GM12878 (cell line): ENCODE results near the gene IL36A. TPM values are rescaled to one million over a fixed set of nuclear protein-coding genes. Genes with fewer than 3 reads are reported as not detected.

ENCODE experiments used
- ATAC-seq: fragments of 200-7000 bp; cut with Tn5 transposase; 3 replicates; pipeline ENCODE4 v1.9.1; 2020; ENCODE audit warnings: mild to moderate bottlenecking, moderate library complexity
- BruUV-seq: library from RNA; stranded (reverse); fragments of 400-500 nt; replicated peaks from 2 replicates; lab custom pipeline; 2021; lab: Mats Ljungman, UMichigan
- CTCF ChIA-PET: fragments of 300-600 bp; sonication (Branson Sonifier 250); formaldehyde crosslinking; extraction: SDS; loops from one replicate; lab custom pipeline; 2021; ENCODE audit warnings: inconsistent platforms; lab: Yijun Ruan, JAX
- POLR2A ChIA-PET: fragments of 350-600 bp; formaldehyde crosslinking; extraction: SDS; loops from one replicate; lab custom pipeline; 2021; ENCODE audit warnings: inconsistent platforms; lab: Charles Lee
- RAD21 ChIA-PET: fragments of 300-600 bp; sonication (Branson Sonifier 250); formaldehyde crosslinking; loops from one replicate; lab custom pipeline; 2023; ENCODE audit warnings: antibody characterized with exemption; ENCODE audit not compliant: unreplicated experiment; lab: Charles Lee
- SMC1A ChIA-PET: fragments of 300-600 bp; sonication (Branson Sonifier 250); formaldehyde crosslinking; loops from one replicate; lab custom pipeline; 2023; ENCODE audit not compliant: unreplicated experiment, uncharacterized antibody; lab: Charles Lee
- DNase-seq: peaks from one replicate; pipeline ENCODE4 v3.0.0-alpha.2; 2011; ENCODE audit warnings: low read depth, low spot score
- FAIRE-seq: peaks from 3 replicates; lab custom pipeline; 2011; peaks lifted over from hg19 to GRCh38; lab: Jason Lieb, UNC
- H2AFZ ChIP-seq: 2 replicates; pipeline ENCODE4 v1.6.0; 2011; ENCODE audit warnings: low read depth, low read length, control low read depth; ENCODE audit not compliant: control insufficient read depth
- H3K27ac ChIP-seq: 2 replicates; pipeline ENCODE4 v1.5.1; 2011; ENCODE audit warnings: control low read depth; ENCODE audit not compliant: control insufficient read depth, insufficient read depth
- H3K27me3 ChIP-seq, 2 experiments: replicated peaks in 1 of 2; 2 replicates each; pipeline versions ENCODE4 v1.6.0 to v1.6.1; 2011; ENCODE audit warnings: low read length in 1 of 2; ENCODE audit not compliant: control insufficient read depth in 2 of 2, insufficient read depth in 2 of 2
- H3K36me3 ChIP-seq, 2 experiments: 2 replicates each; pipeline ENCODE4 v1.5.1; 2011; ENCODE audit warnings: low read length in 1 of 2; ENCODE audit not compliant: control insufficient read depth in 2 of 2, insufficient read depth in 2 of 2
- H3K4me1 ChIP-seq: 2 replicates; pipeline ENCODE4 v1.6.1; 2011; ENCODE audit warnings: mild to moderate bottlenecking, low read length, moderate library complexity, mixed read lengths; ENCODE audit not compliant: control insufficient read depth, insufficient read depth
- H3K4me2 ChIP-seq: 2 replicates; pipeline ENCODE4 v1.6.0; 2011; ENCODE audit warnings: control low read depth; ENCODE audit not compliant: control insufficient read depth, insufficient read depth
- H3K4me3 ChIP-seq: fragments of 200-600 bp; sonication (generic); 2 replicates; pipeline ENCODE4 v1.5.1; 2016
- H3K79me2 ChIP-seq: 2 replicates; pipeline ENCODE4 v1.6.0; 2011; ENCODE audit warnings: low read length; ENCODE audit not compliant: control insufficient read depth, insufficient read depth
- H3K9ac ChIP-seq: 2 replicates; pipeline ENCODE4 v1.8.0; 2011; ENCODE audit warnings: low read length, control low read depth, mixed read lengths; ENCODE audit not compliant: control insufficient read depth, insufficient read depth
- H3K9me3 ChIP-seq: replicated peaks from 3 replicates; pipeline ENCODE4 v1.5.1; 2011; ENCODE audit warnings: mild to moderate bottlenecking, low read length; ENCODE audit not compliant: control insufficient read depth, insufficient read depth
- H4K20me1 ChIP-seq: 2 replicates; pipeline ENCODE4 v1.6.0; 2011; ENCODE audit not compliant: control insufficient read depth, insufficient read depth
- ATF3 ChIP-seq: IDR thresholded peaks from 2 replicates; pipeline ENCODE4 v1.6.1; 2011; ENCODE audit warnings: low read depth, mild to moderate bottlenecking, low read length, moderate library complexity, borderline replicate concordance; ENCODE audit errors: extremely low read depth
- CHD4 ChIP-seq: fragments of 200-600 bp; sonication (generic); IDR thresholded peaks from 2 replicates; pipeline ENCODE4 v1.6.1; 2016; ENCODE audit warnings: mild to moderate bottlenecking
- DPF2 ChIP-seq: fragments of 450-650 bp; IDR thresholded peaks from 2 replicates; pipeline ENCODE4 v1.6.1; 2017; ENCODE audit warnings: mild to moderate bottlenecking
- IRF3 ChIP-seq: fragments of 450-650 bp; IDR thresholded peaks from 2 replicates; pipeline ENCODE4 v1.6.1; 2014; ENCODE audit warnings: mild to moderate bottlenecking
- KDM1A ChIP-seq: fragments of 200-600 bp; sonication (generic); IDR thresholded peaks from 2 replicates; pipeline ENCODE4 v1.6.1; 2016; ENCODE audit warnings: borderline replicate concordance
- NFIC ChIP-seq: IDR thresholded peaks from 2 replicates; pipeline ENCODE4 v1.6.1; 2012; ENCODE audit warnings: low read depth, mild to moderate bottlenecking, inconsistent platforms, low read length, moderate library complexity
- POU2F2 ChIP-seq: IDR thresholded peaks from 3 replicates; pipeline ENCODE4 v1.6.1; 2011; ENCODE audit warnings: low read depth, mild to moderate bottlenecking, low read length, borderline replicate concordance
- SIN3A ChIP-seq: IDR thresholded peaks from 2 replicates; pipeline ENCODE4 v1.6.1; 2012; ENCODE audit warnings: low read depth, low read length, improper control_type of control experiment
- SIX5 ChIP-seq: IDR thresholded peaks from 2 replicates; pipeline ENCODE4 v1.6.1; 2011; ENCODE audit warnings: mild to moderate bottlenecking, low read depth, low read length, moderate library complexity; ENCODE audit not compliant: severe bottlenecking
- SKIL ChIP-seq: fragments of 450-650 bp; IDR thresholded peaks from 2 replicates; pipeline ENCODE4 v1.6.1; 2017; ENCODE audit warnings: mild to moderate bottlenecking, low read depth, inconsistent platforms; ENCODE audit not compliant: poor library complexity, severe bottlenecking
- SMAD5 ChIP-seq: IDR thresholded peaks from 2 replicates; pipeline ENCODE4 v1.6.1; 2016; ENCODE audit warnings: antibody characterized with exemption, low read depth
- TCF7 ChIP-seq: IDR thresholded peaks from 2 replicates; pipeline ENCODE4 v1.6.1; 2014; ENCODE audit warnings: antibody characterized with exemption, borderline replicate concordance
- WGBS: methylation state at CpG from one replicate; pipeline ENCODE4 v1.1.6; 2016; ENCODE audit warnings: low lambda C conversion rate; ENCODE audit not compliant: insufficient replicate concordance, insufficient coverage; ENCODE audit errors: missing lambda C conversion rate; 5-methylcytosine and 5-hydroxymethylcytosine counted together
- in situ Hi-C: fragments of 300-500 bp; cut with MboI; formaldehyde crosslinking; loops from 9 replicates; pipeline ENCODE4 v1.14.3; 2018; ENCODE audit warnings: mixed read lengths
- intact Hi-C: fragments of 100-400 bp; cut with micrococcal nuclease; formaldehyde crosslinking; loops from one replicate; pipeline ENCODE4 v1.14.2; 2022; ENCODE audit not compliant: unreplicated experiment
- polyA plus RNA-seq, 11 experiments: library from polyadenylated mRNA; depleted of rRNA in 4 of 11; unstranded in 6 of 11; stranded (reverse) in 5 of 11; fragments of >200 nt; fragmentation: Nextera tagmentation in 4 of 11; fragmentation: Illumina TruSeq in 1 of 11; extraction: Ambion mirVana in 4 of 11; extraction: Trizol in 1 of 11; gene quantifications; 1 replicate in 1 of 11; 2 replicates in 10 of 11; pipeline versions ENCODE4 v1.2.1 to v1.2.3, GENCODE V29; 2011 to 2016; ENCODE audit warnings: inconsistent platforms in 2 of 11, missing spikeins in 2 of 11, low read depth in 1 of 11
- total RNA-seq, 4 experiments: library from RNA; depleted of rRNA in 3 of 4; stranded (reverse); fragments of >200 nt in 3 of 4; fragmentation: Illumina TruSeq in 1 of 4; extraction: Trizol in 1 of 4; gene quantifications; 2 replicates each; pipeline versions ENCODE4 v1.2.1 to v1.2.3, GENCODE V29; 2013 to 2021

IL36A gene
- total and polyA plus RNA-seq, 10 of the 15 experiments (the other 5 are each of a cell fraction or from before 2014, with no cell fraction given) = not detected

DNA sequence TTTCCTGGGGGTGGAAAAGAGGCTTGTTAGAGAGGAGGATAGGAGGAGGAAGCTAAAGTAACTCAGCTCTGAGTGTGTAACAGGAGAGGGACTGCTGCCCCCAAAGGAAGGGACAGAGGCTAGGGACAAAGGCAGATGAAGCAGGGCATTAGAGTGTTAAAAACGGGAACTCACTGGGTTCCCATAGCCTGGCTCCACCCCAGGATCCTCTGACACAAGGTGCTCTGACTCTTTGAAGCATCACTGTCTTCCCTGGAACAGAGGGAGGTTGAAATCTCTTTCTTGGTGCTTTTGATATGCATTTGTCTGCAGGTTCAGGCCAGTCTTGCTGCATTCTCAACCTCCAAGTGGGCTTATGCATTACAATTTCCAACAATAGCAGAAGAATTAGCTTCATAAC lies 22.9 kb downstream of the IL36A start:
- 0% methylated on average over 1 of the region's 1 CpG for WGBS
- Histone ChIP-seq H3K27me3 (peaks cover 2 to 4% of the 10 kb centered on the region in 2 experiments), H3K9ac (no peak overlapping the region), H3K4me3 (no peak overlapping the region)
- POLR2A ChIA-PET = no interaction called here
- no peak for DNase-seq
- FAIRE-seq = no peak
- in situ Hi-C loops = no loop called here
- RAD21 ChIA-PET = no interaction called here
- TF ChIP-seq NFIC = no peak
- no peak for TF ChIP-seq SIX5
- TF ChIP-seq TCF7 = no peak
- TF ChIP-seq CHD4 = no peak
- no peak for TF ChIP-seq POU2F2
- TF ChIP-seq SIN3A = no peak
- TF ChIP-seq IRF3 = no peak
- TF ChIP-seq, all 136 proteins: peak for 0
- intact Hi-C loops = no loop called here
- no TSS peak for BruUV-seq
- Histone ChIP-seq H3K27ac (no peak overlapping the region), H3K4me2 (no peak overlapping the region), H3K36me3 (no peaks in the 10 kb centered on the region), H4K20me1 (no peaks in the 10 kb centered on the region), H3K79me2 (no peaks in the 10 kb centered on the region), H3K4me1 (no peaks in the 10 kb centered on the region), H2AFZ (no peak overlapping the region), H3K9me3 (no peaks in the 10 kb centered on the region)
- CTCF ChIA-PET = no interaction called here
- ATAC-seq = no peak
- SMC1A ChIA-PET = no interaction called here

GRCh38 chr2:113032737-113033136 lies 27.5 kb downstream of the IL36A start:
- Histone ChIP-seq H3K4me3 (no peak overlapping the region), H3K79me2 (no peaks in the 10 kb centered on the region), H4K20me1 (no peaks in the 10 kb centered on the region), H2AFZ (no peak overlapping the region), H3K9ac (no peak overlapping the region), H3K4me1 (no peaks in the 10 kb centered on the region), H3K4me2 (no peak overlapping the region), H3K27me3 (peaks cover 2 to 6% of the 10 kb centered on the region in 2 experiments), H3K36me3 (no peaks in the 10 kb centered on the region), H3K27ac (no peak overlapping the region)
- ChIA-PET CTCF (interaction anchor here (0.6 kb wide), 1 partner anchor 12 kb away, joined by 3 read pairs; no protein-coding TSS in a partner anchor), RAD21 (no interaction called here), SMC1A (interaction anchor here (0.7 to 1.0 kb wide), 2 partner anchors 12 to 428 kb away, joined by 3 to 4 read pairs; no protein-coding TSS in a partner anchor), POLR2A (no interaction called here)
- no TSS peak for BruUV-seq
- WGBS = 93% methylated on average over 1 of the region's 1 CpG
- FAIRE-seq (no peak), DNase-seq (no peak)
- in situ Hi-C loops (no loop called here), intact Hi-C loops (no loop called here)
- TF ChIP-seq SKIL (no peak), SIX5 (no peak), KDM1A (no peak), DPF2 (no peak), ATF3 (no peak), SMAD5 (no peak)
- TF ChIP-seq, all 136 proteins: peak for 0
- no peaks in the 10 kb centered on the region for H3K9me3 ChIP-seq
- ATAC-seq = no peak
